ENCODE measurements around the gene ATG2B.

The ATG2B gene

DNA sequence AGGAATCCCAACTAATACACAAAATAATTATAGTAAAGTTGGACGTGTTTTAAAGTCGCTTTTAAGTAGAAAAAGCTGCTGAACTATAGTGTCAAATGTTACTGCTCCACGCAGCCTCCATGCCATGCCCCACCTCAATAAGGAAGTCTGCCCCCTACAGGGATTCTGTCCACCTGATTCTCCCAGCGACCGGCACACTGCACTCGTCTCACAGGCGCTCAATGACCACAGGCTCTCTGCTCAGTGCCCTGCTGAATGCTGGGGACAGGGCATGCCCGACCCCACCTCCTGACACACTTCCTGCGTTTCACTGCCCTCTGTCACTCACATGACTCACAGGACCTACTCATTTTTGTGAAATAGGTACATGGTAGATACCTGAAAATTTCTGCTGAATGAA lies 58.2 kb downstream of the ATG2B start:
- peak; percentile 16 for DNase-seq

DNA sequence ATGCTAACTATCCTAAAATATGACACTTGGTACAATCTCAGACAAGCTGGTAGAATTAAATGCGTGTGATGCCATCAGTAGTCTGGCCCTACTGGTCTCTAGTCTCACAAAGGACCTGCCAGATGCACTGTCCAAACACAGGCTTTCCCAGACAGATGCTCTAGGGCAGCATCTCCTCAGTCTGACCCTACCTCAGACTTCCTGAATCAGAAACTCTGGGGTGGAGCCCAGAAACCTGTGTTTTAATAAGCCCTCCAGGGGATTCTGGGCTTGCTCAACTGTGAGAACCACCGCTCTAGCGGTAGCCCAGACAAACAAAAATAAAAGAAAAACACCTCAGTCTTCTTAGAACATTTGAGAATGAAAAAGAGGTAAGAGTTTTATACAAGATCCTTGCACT lies 59.2 kb downstream of the ATG2B start:
- DNase-seq: peak; percentile 72

DNA sequence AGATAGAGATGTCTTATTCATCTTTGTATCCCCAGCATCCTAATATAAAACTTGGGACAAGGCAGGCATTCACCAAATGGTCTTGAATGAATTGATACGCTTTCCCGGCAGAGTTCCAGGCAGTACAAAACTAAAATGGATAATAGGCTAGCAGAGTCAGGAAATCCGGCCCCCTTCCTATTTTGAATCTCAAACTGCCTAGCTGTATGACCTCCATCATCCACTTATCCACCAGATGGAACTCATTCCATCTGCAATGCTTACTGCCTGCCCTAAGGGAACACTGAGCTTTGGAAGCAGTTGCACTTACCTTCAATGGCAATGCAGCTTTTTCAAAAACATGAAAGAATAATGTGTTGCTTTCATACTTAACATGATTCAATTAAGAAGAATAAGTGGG lies 63.7 kb downstream of the ATG2B start:
- no peak for DNase-seq

DNA sequence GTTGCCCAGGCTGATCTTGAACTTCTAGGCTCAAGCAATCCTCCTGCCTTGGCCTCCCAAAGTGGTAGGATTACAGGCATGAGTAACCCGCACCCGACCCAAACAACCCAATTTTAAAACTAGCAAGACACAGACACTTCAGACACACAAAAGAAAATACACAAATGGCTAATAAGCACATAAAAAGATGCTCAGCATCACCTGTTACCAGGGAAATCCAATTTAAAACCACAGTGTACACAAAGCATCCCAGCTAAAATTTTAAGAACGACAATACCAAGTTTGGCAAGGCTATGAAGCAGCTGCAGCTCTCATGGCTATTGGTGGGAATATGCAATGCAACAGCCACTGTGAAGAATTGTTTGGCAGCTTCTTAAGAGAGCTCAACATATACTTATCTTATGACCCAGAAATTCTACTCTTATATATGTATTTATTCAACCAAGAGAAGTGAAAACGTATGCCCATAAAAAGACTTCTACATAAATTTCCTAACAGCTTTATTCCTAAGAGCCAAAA lies 65.1 kb downstream of the ATG2B start:
- no peak for DNase-seq

DNA sequence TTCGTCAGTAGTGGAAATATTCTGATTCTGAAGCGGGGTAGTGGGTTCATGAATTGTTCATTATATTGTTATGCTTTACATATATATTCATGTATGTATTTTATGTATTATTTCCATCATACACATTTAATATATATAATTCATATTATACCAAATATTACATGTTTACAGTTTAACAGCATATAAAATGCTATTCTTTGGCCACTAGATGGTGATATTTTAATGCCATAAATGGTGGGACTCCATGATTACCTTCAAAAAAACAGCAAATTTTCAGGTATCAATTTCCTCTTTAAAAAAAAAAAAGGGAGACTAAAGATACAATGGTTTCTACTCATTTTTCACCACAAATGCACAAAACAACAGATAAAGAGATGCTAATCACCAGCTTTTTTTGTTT lies 66.1 kb downstream of the ATG2B start:
- DNase-seq: peak; percentile 57

DNA sequence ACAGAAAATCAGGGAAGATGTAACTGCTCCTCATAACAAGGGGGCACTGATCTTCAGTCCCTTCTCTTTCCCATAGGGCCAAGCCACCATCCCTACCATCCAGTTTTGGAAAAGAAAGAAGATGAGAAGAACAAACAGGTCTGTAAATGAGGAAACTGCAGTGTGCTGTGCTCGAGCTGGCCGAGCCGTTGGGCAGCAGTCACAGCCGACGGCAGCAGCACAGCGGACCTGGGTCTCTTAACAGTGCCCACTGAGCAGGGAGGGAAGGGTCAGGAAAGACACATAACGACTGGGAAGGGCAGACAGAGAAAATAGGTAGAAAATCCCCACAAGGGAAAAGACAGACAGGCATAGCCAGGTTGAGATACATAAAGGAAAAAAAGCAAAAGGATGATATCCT lies 68.9 kb downstream of the ATG2B start:
- DNase-seq: no peak

DNA sequence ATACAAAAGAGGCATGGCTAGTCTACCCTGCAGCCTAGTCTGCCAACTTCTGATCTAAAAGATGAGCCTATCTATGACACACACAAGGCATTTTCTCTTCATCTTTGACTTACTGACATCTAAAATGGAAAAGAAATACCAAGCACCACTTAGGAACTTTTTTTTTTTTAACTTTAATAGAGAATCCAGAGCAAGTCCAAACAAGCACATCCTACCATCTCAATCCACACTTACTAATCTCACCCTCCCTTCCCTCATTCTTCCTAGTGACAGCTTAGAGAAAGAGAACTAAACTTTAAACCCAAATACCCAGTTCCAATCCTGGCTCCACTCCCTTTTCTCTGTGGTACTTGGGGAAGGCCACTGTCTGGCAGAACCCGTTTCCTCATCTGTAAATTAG lies 75.3 kb downstream of the ATG2B start:
- DNase-seq: no peak

DNA sequence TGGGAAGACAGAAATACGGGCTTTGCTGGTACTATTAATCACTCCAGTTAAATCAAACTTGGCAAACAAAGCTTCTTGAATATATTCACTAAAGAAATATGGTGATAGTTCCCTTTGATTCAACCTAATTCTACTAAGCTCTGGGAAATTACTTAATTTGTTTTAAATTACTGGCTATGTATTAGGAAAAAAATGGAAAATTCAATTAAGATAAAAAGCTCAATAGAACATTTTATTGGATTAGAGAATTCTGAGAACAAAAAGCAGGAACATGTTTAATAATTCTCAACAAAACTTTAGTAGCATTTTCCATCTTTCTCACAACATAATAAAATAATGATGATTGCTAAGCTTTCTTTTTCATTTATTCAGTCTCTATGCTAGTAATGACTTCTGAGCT lies 76.9 kb downstream of the ATG2B start:
- DNase-seq: no peak

DNA sequence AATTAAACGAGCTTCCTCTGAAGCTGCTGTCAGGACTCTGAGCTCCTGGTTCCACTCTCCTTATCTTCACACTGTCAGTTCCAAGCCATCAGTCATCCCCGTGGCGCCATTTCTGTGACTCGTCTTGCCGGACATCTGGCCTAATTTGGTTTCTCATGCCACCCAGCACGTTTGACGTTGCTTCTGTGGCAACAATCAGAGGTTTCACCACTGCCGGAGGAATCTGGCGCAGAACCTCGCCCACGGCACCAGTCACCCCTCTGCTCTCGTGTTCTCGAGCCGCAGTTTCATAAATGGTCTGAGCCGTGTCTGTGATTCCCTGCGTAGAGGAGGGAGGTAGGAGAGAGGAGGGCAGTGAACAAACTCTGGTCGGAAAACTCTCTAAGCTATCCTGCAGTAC lies 77.5 kb downstream of the ATG2B start:
- no peak for DNase-seq

DNA sequence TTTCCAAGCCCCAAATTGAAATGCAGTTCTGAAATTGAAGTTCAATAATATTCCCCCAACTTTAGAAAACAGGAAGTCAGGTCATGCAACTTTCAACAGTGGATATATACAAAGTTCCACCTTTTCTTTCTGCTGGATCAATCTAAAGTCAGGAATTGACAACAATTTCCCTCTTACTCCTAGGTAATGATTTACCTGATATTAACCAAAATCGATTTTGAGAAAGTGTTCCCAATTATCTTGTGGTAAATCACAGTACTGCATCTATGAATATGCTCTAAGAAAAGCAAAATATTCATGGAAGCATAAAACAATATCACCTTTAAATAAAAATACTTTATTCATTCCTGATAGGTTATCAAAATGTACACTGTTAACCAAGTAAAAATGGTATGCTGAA lies 78.7 kb downstream of the ATG2B start:
- no peak for DNase-seq

DNA sequence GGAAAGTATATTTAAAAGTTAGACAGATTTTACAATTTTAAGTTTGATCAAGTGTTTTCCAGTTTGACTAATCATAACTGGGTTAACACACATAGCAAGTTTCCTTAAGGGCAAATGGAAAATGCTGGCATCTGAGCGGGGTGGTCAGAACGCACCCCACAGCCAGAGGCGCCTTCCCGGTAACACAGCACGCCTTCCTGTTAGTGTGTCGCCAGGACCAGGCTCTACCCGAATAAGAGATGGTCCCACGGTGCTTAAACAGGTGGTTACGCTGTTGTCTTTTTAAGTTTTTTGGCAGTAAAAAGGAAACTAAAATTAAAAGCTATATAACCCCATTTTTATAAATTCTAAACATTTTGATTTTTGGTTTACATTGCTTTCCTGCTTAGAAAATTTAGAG lies 79.1 kb downstream of the ATG2B start:
- DNase-seq: no peak

DNA sequence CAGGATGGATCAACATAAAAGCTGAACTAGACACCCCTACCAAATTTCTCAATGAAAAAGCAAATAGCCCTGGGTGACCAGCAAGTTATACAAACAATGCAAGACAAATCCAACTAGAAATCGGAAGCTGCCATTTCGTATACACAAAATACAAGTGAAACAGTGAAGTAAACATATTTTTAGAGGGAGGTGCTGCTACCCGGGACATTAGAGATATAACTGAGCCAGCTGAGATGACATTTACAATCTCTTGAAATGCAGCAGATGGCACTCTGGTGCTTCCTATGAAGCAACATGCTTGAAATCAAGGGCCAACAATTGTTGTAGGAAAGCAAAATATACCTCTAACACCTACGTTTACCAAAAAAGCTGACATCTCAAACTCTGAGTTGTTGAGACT lies 81.7 kb downstream of the ATG2B start:
- peak; percentile 45 for DNase-seq

DNA sequence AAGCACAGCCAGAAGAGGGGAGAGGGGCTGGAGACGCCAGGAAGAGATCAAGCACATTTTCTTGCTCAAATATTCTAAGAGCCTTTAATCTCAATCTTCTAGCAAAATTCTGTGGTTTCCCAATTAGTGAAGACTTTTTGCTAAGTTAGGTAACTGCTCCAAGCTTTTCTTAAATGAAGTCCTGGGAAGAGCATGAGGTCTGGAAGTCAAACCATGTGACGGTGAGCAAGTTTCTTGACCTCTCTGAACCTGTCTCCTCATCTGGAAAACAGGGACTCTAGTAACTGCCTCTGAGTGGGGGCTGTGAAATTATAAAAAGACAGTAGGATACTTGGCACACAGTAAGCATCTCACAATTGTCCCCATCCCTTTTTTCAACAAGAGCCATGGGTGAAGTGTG lies 83.0 kb downstream of the ATG2B start:
- no peak for DNase-seq

DNA sequence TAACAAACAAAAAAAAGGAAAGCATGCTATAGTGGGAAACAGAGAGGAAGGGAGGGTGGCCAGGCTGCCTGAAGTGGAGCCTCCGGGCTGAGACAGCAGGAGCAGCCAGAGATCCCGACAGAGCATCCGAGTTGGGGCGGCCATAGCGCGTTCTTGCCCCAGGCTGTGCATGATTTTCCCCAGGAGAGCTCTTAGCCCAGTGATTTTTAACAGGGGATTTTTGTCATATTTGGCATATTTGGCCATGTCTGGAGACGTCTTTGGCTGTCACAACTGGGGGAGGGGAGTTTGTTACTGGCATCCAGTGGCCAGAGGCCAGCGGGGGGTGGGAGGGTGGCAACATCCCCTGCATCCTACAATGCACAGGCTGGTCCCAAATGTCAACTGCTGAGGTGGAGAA lies 83.6 kb downstream of the ATG2B start:
- DNase-seq: no peak

DNA sequence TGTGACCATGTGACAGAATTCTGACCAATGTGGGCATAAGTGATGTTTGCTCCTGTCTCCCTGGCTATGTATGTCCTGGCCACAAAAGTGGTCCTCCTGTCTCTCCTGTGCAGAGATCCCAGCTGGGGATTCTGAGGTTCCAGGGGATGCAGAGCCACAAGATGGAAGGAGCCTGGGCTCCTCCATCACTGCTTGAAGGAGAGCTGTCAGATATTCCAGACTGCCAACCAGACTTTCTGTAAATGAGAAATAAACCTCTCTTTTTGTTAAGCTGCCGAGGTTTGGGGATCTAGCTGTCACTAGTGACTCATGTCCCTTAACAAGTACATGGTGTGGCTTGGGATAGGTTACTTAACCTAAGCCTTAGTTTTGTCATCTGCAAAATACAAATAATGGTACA lies 85.3 kb downstream of the ATG2B start:
- no peak for DNase-seq

DNA sequence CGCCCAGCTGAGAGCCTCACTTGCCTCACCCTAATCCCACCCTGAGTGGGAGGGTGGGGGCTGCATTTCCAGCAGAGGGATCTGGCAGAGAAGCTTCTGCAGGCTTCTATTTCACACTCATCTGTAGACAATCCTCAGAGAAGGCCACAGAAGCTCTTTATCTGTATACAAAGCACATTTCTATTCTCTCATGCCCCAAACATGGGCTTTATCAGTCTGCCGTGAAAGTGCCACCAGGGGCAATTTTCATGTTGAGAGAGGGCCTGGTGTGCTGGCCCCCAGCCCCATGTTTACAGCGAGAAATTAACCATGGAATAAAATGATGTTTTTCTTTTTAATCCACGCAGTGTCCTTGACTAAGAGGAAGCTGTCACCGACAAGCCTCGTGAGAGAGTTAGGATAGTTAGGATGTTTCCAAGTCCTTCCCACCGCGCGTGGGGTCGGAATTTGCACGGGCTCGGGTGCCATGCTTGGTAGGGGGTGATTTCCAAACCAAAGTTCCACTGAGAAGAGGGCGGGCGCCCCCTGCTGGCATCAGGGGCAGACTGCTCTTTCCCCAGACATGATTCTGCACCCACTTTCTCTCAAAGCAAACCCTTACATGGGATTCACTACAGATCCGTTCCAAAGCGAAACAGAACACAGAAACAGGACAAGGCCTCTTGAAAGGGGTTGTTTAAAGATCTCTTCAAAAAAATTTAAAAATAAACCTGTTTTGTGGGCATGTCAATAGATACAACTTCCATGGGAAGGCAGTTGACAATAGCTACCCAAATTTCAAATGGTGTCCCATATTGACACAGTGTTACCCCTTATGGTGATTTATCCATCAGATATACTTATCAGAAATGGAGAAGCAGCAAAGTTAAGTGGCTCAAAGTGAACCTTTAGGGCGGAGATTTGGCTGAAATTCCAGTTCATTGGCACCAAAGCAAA lies 87.7 kb downstream of the ATG2B start:
- DNase-seq: peak; percentile 84

DNA sequence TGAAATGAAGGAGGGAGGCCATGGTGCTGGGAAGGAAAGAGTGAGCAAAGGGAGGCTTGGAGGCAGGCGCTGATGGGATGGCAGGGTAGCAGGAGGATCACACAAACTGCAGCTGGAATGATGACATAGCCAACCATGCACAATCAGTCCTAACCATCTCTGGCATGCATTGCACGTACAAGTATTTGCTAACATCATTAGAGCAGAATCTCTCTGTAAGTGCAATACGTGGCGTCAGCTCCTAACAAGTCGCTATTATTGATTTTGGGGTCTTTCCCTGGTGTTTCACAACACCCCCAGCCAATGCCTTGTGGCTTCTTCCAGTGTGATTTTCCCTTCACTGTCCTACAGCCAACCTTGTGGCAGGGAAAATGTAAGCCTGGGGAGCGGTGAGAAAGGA lies 88.6 kb downstream of the ATG2B start:
- no peak for DNase-seq

DNA sequence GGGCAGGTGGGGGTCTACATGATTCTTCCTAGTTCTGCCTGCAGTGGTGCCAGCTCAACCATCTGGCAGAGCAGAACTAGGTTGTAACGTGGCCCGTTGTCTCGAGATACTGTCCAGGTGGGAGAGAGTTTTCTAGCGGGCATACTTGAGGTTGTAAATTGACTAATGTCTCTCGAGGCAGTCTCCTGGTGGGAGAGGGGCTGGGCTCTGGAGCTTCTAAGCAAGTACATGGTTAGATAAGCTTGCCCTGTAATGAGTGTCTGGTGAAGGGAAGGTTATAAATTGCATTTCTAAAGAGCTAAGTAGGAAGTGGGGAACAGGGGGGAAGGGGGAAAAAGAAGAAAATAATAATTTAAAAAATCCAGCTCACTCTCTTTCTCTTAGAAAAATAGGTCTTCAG lies 89.0 kb downstream of the ATG2B start:
- no peak for DNase-seq

DNA sequence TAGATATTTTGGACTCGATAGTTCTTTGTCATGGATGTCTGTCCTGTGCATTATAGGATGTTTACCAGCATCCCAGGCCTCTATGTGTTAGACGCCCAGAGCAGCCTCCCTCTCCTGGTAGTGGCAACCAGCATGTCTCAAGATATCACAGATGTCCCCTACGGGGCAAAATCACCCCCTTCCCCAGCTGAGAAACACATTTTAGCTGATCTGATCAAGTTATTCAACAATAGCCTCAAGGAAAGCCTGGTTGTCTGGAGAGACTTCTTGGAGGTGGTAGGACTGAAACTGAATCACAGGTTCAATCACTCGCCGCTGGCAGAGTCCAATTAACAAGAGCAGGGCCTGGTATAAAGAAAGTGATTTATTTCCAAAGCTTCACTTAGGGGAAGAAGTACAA lies 89.5 kb downstream of the ATG2B start:
- DNase-seq: no peak

DNA sequence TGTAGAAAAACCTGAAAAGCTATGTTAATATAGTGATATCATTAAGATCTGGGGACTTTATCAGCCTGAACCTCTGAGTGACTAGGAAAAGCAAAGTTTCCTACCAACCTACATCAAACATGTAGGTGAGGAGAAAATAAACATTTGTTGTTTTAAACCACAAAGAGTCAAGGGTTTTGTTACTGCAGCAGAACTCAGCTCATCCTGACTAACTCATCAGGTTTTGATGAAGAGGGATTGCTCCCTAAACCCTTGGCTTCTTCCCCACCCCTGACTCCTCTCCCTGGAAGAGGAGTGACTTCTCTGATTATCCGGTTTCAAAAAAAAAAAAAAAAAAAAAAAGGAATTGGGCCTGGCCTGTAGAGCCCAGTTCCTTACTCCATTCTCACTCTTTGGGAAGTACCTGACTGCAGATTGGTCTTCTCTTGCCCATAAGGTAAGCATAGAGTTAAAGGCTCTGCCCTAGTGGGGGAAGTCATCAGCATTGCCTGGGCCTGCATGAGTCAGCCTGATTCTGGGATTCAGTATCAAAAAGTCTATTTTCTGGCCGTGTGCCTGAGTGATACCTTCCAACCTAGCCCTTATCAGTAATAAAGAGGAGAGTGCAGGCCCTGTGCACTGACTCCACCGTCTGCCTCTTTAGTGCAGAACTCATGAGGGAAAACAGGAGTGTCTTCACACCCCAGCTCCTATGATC lies 90.2 kb downstream of the ATG2B start:
- DNase-seq: no peak

DNA sequence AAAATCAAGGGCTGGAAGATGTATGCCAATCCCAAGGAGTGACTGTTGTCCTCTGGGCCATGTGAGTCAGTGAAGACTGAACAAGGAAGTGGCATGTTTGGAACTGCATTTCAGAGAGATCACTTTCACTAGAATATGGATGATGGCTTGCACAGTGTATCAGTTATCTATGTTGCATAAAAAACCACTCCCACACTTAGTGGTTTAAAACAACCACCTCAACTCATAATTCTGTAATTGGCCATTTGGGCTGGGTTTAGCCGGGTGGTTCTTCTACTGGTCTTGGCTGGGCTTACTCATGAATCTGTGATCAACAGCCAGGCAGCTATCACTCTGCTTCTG lies 91.7 kb downstream of the ATG2B start:
- DNase-seq: no peak

DNA sequence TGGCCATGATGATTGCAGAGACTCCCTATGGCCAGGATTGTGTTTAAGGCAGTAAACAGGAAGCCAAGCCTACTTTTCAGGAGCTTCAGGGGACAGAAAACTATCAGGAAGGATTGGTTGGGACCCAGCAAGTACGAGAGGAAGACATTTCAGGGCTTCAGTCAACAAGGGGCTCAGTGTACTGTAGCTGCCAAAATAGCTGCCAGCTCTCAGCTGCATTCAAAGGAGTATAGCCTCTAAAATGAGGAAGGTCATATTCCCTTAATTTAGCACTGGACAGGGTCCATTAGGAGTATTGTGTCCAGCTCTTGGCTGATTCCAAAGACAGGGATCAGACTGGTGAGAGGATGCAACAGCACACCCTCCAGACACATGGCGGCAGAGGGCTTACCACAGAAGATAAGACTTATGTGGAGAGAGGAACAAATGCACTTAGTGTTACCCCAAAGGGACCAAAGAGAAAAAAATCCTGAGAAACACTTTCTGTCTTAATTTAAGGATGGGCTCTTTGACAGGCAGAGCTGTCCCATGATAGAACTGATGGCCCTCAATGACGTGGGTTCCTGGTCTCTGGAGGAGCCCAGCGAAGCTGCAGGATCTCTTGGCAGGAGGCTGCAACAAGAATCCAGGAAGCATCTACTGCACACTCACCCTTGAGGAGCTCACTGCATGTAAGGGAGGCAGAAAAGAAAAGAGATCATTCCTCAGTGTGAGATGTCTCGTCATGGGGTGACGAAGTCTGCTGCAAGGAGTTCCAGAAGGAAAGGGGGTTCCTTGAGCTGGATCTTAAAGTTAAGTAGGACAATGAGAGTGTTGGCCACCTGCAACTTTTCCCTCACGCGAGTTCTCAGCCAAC lies 92.3 kb downstream of the ATG2B start:
- no peak for DNase-seq

DNA sequence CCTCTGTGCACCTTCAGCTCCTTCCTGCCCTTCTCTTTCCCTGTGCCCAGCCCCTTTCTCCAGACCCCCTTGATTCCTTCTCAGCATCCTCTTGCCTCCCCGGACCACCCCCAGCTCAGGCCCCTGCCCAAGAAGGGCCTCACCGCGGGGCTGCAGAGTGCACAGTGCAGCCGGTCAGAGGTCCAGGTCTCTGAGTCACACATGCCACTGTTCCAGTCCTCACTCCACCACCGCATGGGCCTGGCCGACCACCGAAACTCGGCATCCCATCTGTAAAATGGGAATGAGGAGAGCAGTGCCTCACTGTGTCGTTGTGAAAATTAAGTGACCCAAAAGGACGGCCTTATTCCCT lies 93.8 kb downstream of the ATG2B start:
- no peak for DNase-seq

All from NCI-H69 (cell line).